Kidney epithelial cell (primary cell): ENCODE data around the gene TST. TPM values are rescaled to one million over a fixed set of nuclear protein-coding genes. Genes with fewer than 3 reads are reported as not detected.

Source experiments
- DNase-seq: peaks from one replicate; pipeline ENCODE4 v3.0.0-alpha.2; 2010; ENCODE audit warnings: low read depth
- H3K27me3 ChIP-seq: 2 replicates; pipeline ENCODE4 v1.6.0; 2011; ENCODE audit warnings: low read length; ENCODE audit not compliant: control insufficient read depth, insufficient read depth
- H3K36me3 ChIP-seq: 2 replicates; pipeline ENCODE4 v1.5.1; 2011; ENCODE audit warnings: low read length; ENCODE audit not compliant: control insufficient read depth, insufficient read depth
- H3K4me3 ChIP-seq: 2 replicates; pipeline ENCODE4 v1.5.1; 2011; ENCODE audit warnings: low read depth, mild to moderate bottlenecking, control low read depth, low read length
- total RNA-seq: library from RNA; depleted of rRNA; stranded (reverse); fragments of >200 nt; gene quantifications from 2 replicates; pipeline ENCODE4 v1.2.3, GENCODE V29; 2015
- TF ChIP-seq, protein P1 (sequence below): IDR thresholded peaks from 2 replicates; pipeline ENCODE4 v1.5.1; 2011; ENCODE audit warnings: mild to moderate bottlenecking, moderate library complexity, low read length, control low read depth, inconsistent platforms; ENCODE audit not compliant: insufficient read depth, poor library complexity, severe bottlenecking

Gene TST
- total RNA-seq, 1 donor from 2014 or later, result 64.3 TPM

DNA sequence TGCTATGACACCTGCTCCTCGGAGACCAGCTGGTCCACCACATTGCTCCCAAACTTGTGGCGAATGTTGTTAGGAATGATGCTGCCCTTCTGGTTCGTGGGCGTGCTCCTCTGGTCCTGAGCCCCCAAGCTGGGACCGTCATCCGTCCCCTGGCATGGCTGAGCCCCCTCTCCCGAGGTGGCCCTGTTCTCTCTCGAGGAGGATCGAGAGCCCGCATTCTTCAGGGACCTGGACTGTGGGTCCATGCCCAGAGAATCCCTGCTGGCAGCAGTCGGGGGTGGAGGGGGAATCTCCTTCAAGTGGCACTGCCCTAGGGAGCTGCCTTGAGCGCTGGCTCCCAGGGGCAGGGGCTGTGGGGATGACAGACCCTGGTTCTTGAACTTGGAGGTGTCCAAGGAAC, 17.4 kb downstream of the TST start:
- Histone ChIP-seq H3K27me3 (peaks cover 10% of the 10 kb centered on the region), H3K4me3 (no peak overlapping the region), H3K36me3 (no peaks in the 10 kb centered on the region)
- DNase-seq, result no peak
- TF ChIP-seq, protein P1, sequence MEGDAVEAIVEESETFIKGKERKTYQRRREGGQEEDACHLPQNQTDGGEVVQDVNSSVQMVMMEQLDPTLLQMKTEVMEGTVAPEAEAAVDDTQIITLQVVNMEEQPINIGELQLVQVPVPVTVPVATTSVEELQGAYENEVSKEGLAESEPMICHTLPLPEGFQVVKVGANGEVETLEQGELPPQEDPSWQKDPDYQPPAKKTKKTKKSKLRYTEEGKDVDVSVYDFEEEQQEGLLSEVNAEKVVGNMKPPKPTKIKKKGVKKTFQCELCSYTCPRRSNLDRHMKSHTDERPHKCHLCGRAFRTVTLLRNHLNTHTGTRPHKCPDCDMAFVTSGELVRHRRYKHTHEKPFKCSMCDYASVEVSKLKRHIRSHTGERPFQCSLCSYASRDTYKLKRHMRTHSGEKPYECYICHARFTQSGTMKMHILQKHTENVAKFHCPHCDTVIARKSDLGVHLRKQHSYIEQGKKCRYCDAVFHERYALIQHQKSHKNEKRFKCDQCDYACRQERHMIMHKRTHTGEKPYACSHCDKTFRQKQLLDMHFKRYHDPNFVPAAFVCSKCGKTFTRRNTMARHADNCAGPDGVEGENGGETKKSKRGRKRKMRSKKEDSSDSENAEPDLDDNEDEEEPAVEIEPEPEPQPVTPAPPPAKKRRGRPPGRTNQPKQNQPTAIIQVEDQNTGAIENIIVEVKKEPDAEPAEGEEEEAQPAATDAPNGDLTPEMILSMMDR, result no peak

- TF ChIP-seq, protein P1, result no peak
- Histone ChIP-seq H3K27me3 (peaks cover 9% of the 10 kb centered on the region), H3K4me3 (no peak overlapping the region), H3K36me3 (no peaks in the 10 kb centered on the region)
- no peak for DNase-seq
Observed at GRCh38 chr22:37000676-37001534, 18.3 kb downstream of the TST start.

- peaks cover 7% of the 10 kb centered on the region for H3K27me3 ChIP-seq
- TF ChIP-seq, protein P1, result no peak
- DNase-seq, result no peak
- H3K36me3 ChIP-seq, result no peaks in the 10 kb centered on the region
- no peak overlapping the region for H3K4me3 ChIP-seq
Observed at GRCh38 chr22:36999463-36999862, 19.8 kb downstream of the TST start.

GRCh38 chr22:36998620-36999351, 20.5 kb downstream of the TST start:
- Histone ChIP-seq H3K36me3 (no peaks in the 10 kb centered on the region), H3K4me3 (no peak overlapping the region), H3K27me3 (peaks cover 7% of the 10 kb centered on the region)
- DNase-seq, result no peak
- TF ChIP-seq, protein P1, result no peak

- no peak for DNase-seq
- Histone ChIP-seq H3K36me3 (no peaks in the 10 kb centered on the region), H3K27me3 (peaks cover 7% of the 10 kb centered on the region), H3K4me3 (no peak overlapping the region)
- TF ChIP-seq, protein P1, result no peak
Observed at GRCh38 chr22:36997746-36998145, 21.5 kb downstream of the TST start.
